ENCODE measurements around the gene C2CD2L.

The C2CD2L gene

DNA sequence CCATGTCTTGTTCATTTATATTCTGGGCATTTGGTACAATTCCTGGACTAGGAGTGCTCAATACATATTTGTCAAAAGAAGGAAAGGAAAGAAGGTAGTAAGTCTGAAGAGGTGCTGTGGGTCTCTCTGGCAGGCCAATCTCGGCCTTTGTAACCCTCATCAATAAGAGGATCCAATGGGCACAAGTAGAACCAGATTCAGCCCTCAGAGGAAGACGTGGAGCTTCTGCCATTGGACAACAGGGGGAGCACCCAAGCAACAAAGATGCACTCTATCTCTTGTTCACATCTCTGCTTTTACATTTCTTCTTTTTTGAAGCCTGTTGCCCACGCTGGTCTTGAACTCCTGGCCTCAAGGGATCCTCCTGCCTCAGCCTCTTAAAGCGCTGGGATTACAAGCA lies 41.8 kb upstream of the C2CD2L start:
- Histone ChIP-seq H3K9me3 (ENCODE audit: control insufficient read depth, low read length) (no peaks in the 10 kb centered on the region), H3K4me3 (ENCODE audit: insufficient read depth in 1 of 2, low read depth in 1 of 2, low read length in 2 of 2) (no peak overlapping the region), H2BK15ac (ENCODE audit: low read depth, poor library complexity, severe bottlenecking) (no peak overlapping the region), H3K23ac (ENCODE audit: low read length in 2 of 2) (no peak overlapping the region), H2AK5ac (ENCODE audit: low read length, severe bottlenecking) (no peak overlapping the region), H3K79me1 (replicated peaks; ENCODE audit: low read length, poor library complexity, severe bottlenecking) (peaks cover 16% of the 10 kb centered on the region), H3K4me1 (ENCODE audit: control insufficient read depth, insufficient read depth, low read depth, low read length) (peaks cover 3% of the 10 kb centered on the region), H2BK5ac (ENCODE audit: low read depth, low read length, poor library complexity, severe bottlenecking) (no peak overlapping the region), H3K9ac (ENCODE audit: low read length) (no peak overlapping the region), H4K8ac (ENCODE audit: low read length) (no peak overlapping the region), H3K36me3 (ENCODE audit: control insufficient read depth in 1 of 2, insufficient read depth in 2 of 2, low read depth in 1 of 2, low read length in 2 of 2) (peaks cover 3 to 14% of the 10 kb centered on the region in 2 experiments), H3K4me2 (ENCODE audit: low read length, poor library complexity, severe bottlenecking) (no peak overlapping the region), H3K27me3 (ENCODE audit: control insufficient read depth in 1 of 2, insufficient read depth in 1 of 2, low read length in 2 of 2) (no peaks in the 10 kb centered on the region), H3K18ac (ENCODE audit: low read depth in 1 of 2, low read length in 2 of 2) (no peak overlapping the region), H4K91ac (ENCODE audit: low read length) (no peak overlapping the region), H2BK12ac (ENCODE audit: low read length in 2 of 2) (no peak overlapping the region), H2AFZ (ENCODE audit: low read depth, low read length) (no peak overlapping the region), H3K27ac (ENCODE audit: low read length, poor library complexity, severe bottlenecking) (no peak overlapping the region), H3K4ac (ENCODE audit: low read depth in 1 of 2, low read length in 2 of 2) (no peak overlapping the region), H2BK120ac (ENCODE audit: low read depth, low read length) (no peak overlapping the region), H3K14ac (ENCODE audit: low read length in 2 of 2) (no peak overlapping the region)
- WGBS, result 58% methylated on average over 4 of the region's 4 CpGs
- DNase-seq, result peak; percentile 62

DNA sequence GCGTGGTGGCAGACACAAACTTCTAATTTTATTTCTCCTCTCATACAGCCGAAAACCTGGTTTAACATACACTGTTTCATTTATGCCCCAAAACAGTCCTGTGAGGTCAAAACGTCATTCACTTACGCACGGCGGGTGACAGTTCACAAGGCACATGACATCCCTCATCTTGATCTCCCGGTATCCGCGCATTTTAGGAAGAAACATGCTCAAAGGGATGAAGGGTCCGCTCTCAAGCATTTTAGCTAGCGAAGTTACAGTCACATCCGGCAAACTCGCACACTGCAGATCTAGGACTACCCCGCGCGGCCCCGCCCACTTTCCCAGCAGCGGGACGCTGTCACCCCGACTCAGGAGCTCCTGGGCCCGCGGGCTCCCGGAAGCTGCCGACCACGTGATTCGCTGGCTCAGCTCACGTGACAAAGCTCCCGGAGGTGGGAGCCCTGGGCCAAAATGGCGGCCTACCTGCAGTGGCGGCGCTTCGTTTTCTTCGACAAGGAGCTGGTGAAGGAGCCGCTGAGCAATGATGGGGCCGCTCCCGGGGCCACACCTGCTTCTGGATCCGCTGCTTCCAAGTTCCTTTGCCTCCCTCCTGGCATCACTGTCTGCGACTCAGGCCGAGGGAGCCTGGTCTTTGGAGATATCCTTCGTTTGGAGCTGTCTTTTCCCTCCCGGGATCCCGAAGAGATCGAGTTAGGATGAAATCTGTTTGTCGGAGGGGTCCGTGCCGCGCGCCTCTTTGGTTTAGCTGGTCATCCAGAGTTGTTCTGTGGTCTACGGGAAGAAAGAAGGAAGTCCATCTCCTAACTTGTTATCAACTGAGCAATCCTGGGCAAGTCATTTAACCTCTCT lies 39.5 kb upstream of the C2CD2L start, which contains the start of gene VPS11:
Gene VPS11 (plus strand): TSS at position 448 of the 852 bp plus-strand sequence. CDS start 6 bp downstream, at position 454.
- no peaks in the 10 kb centered on the region for H3K9me3 ChIP-seq (ENCODE audit: control insufficient read depth, low read length)
- peaks cover 21% of the 10 kb centered on the region for H3K79me1 ChIP-seq (replicated peaks; ENCODE audit: low read length, poor library complexity, severe bottlenecking)
- H3K36me3 ChIP-seq (ENCODE audit: control insufficient read depth in 1 of 2, insufficient read depth in 2 of 2, low read depth in 1 of 2, low read length in 2 of 2), result peaks cover 19 to 30% of the 10 kb centered on the region in 2 experiments
- peaks cover 3% of the 10 kb centered on the region for H3K4me1 ChIP-seq (ENCODE audit: control insufficient read depth, insufficient read depth, low read depth, low read length)
- peak within 1 kb of the TSS; percentile 48 for H2BK5ac ChIP-seq (ENCODE audit: low read depth, low read length, poor library complexity, severe bottlenecking)
- H4K8ac ChIP-seq (ENCODE audit: low read length), result peak within 1 kb of the TSS; percentile 77
- H4K91ac ChIP-seq (ENCODE audit: low read length), result peak within 1 kb of the TSS; percentile 36
- no peaks in the 10 kb centered on the region for H3K27me3 ChIP-seq (ENCODE audit: control insufficient read depth in 1 of 2, insufficient read depth in 1 of 2, low read length in 2 of 2)
- H3K4me3 ChIP-seq (ENCODE audit: insufficient read depth in 1 of 2, low read depth in 1 of 2, low read length in 2 of 2), result peak within 1 kb of the TSS; percentile 84 to 98
- DNase-seq, result peak; percentile 97
- no peak within 1 kb of the TSS for H2BK120ac ChIP-seq (ENCODE audit: low read depth, low read length)
- peak within 1 kb of the TSS; percentile 64 for H3K27ac ChIP-seq (ENCODE audit: low read length, poor library complexity, severe bottlenecking)
- H3K14ac ChIP-seq (ENCODE audit: low read length in 2 of 2), result peak within 1 kb of the TSS in 1 of 2 experiments; percentile 95
- under 1% methylated on average over 48 of the region's 49 CpGs for WGBS
- peak within 1 kb of the TSS in 1 of 2 experiments; percentile 72 for H3K23ac ChIP-seq (ENCODE audit: low read length in 2 of 2)
- H2BK15ac ChIP-seq (ENCODE audit: low read depth, poor library complexity, severe bottlenecking), result no peak within 1 kb of the TSS
- H3K4me2 ChIP-seq (ENCODE audit: low read length, poor library complexity, severe bottlenecking), result peak within 1 kb of the TSS; percentile 71
- H2AK5ac ChIP-seq (ENCODE audit: low read length, severe bottlenecking), result no peak within 1 kb of the TSS
- H3K4ac ChIP-seq (ENCODE audit: low read depth in 1 of 2, low read length in 2 of 2), result peak within 1 kb of the TSS; percentile 19 to 96
- peak within 1 kb of the TSS; percentile 23 to 97 for H3K18ac ChIP-seq (ENCODE audit: low read depth in 1 of 2, low read length in 2 of 2)
- peak within 1 kb of the TSS; percentile 100 for H2AFZ ChIP-seq (ENCODE audit: low read depth, low read length)
- peak within 1 kb of the TSS in 1 of 2 experiments; percentile 42 for H2BK12ac ChIP-seq (ENCODE audit: low read length in 2 of 2)
- peak within 1 kb of the TSS; percentile 98 for H3K9ac ChIP-seq (ENCODE audit: low read length)

DNA sequence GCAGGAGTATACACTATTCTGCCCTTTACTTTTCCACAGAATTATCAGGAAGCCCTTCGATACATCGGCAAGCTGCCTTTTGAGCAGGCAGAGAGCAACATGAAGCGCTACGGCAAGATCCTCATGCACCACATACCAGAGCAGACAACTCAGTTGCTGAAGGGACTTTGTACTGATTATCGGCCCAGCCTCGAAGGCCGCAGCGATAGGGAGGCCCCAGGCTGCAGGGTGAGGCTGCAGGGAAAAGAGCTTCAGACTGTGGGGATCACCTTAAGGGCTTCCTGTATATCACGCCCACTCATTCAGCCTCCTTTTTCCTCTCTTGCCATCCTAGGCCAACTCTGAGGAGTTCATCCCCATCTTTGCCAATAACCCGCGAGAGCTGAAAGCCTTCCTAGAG lies 29.3 kb upstream of the C2CD2L start:
- Histone ChIP-seq H3K9ac (ENCODE audit: low read length) (no peak overlapping the region), H3K9me3 (ENCODE audit: control insufficient read depth, low read length) (no peaks in the 10 kb centered on the region), H4K8ac (ENCODE audit: low read length) (no peak overlapping the region), H3K79me1 (replicated peaks; ENCODE audit: low read length, poor library complexity, severe bottlenecking) (peaks cover 7% of the 10 kb centered on the region), H3K4me3 (ENCODE audit: insufficient read depth in 1 of 2, low read depth in 1 of 2, low read length in 2 of 2) (no peak overlapping the region), H3K23ac (ENCODE audit: low read length in 2 of 2) (no peak overlapping the region), H3K27ac (ENCODE audit: low read length, poor library complexity, severe bottlenecking) (no peak overlapping the region), H2BK15ac (ENCODE audit: low read depth, poor library complexity, severe bottlenecking) (no peak overlapping the region), H3K14ac (ENCODE audit: low read length in 2 of 2) (no peak overlapping the region), H3K4me1 (ENCODE audit: control insufficient read depth, insufficient read depth, low read depth, low read length) (no peaks in the 10 kb centered on the region), H2BK5ac (ENCODE audit: low read depth, low read length, poor library complexity, severe bottlenecking) (no peak overlapping the region), H4K91ac (ENCODE audit: low read length) (no peak overlapping the region), H3K4ac (ENCODE audit: low read depth in 1 of 2, low read length in 2 of 2) (no peak overlapping the region), H3K18ac (ENCODE audit: low read depth in 1 of 2, low read length in 2 of 2) (no peak overlapping the region), H3K4me2 (ENCODE audit: low read length, poor library complexity, severe bottlenecking) (no peak overlapping the region), H2BK120ac (ENCODE audit: low read depth, low read length) (no peak overlapping the region), H3K36me3 (ENCODE audit: control insufficient read depth in 1 of 2, insufficient read depth in 2 of 2, low read depth in 1 of 2, low read length in 2 of 2) (peaks cover 69 to 83% of the 10 kb centered on the region in 2 experiments), H2AK5ac (ENCODE audit: low read length, severe bottlenecking) (no peak overlapping the region), H3K27me3 (ENCODE audit: control insufficient read depth in 1 of 2, insufficient read depth in 1 of 2, low read length in 2 of 2) (no peaks in the 10 kb centered on the region), H2AFZ (ENCODE audit: low read depth, low read length) (no peak overlapping the region), H2BK12ac (ENCODE audit: low read length in 2 of 2) (no peak overlapping the region)
- no peak for DNase-seq
- WGBS, result 97% methylated on average over 11 of the region's 11 CpGs

DNA sequence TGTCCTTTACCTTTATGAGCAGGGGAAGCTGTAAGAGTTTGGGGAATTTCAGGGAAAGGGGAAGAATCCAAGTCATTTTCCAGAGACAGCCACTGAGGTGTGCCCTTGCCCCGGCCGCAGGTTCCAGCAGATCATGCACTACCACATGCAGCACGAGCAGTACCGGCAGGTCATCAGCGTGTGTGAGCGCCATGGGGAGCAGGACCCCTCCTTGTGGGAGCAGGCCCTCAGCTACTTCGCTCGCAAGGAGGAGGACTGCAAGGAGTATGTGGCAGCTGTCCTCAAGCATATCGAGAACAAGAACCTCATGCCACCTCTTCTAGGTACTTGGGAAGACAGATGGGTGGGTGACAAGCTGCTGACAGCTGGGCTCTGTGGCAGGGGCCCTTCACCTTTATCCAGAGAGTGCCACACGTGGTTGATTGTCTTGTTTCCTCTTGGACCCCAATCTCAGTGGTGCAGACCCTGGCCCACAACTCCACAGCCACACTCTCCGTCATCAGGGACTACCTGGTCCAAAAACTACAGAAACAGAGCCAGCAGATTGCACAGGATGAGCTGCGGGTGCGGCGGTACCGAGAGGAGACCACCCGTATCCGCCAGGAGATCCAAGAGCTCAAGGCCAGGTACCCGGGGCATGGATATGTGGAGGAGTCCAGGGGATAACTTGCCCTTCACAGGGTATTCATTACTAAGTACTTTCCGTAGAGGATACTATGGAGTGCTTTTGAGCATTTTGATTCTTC lies 28.3 kb upstream of the C2CD2L start:
- Histone ChIP-seq H2BK12ac (ENCODE audit: low read length in 2 of 2) (no peak overlapping the region), H3K27me3 (ENCODE audit: control insufficient read depth in 1 of 2, insufficient read depth in 1 of 2, low read length in 2 of 2) (no peaks in the 10 kb centered on the region), H3K9me3 (ENCODE audit: control insufficient read depth, low read length) (no peaks in the 10 kb centered on the region), H3K4me2 (ENCODE audit: low read length, poor library complexity, severe bottlenecking) (no peak overlapping the region), H3K23ac (ENCODE audit: low read length in 2 of 2) (no peak overlapping the region), H2AFZ (ENCODE audit: low read depth, low read length) (no peak overlapping the region), H2AK5ac (ENCODE audit: low read length, severe bottlenecking) (no peak overlapping the region), H2BK5ac (ENCODE audit: low read depth, low read length, poor library complexity, severe bottlenecking) (no peak overlapping the region), H3K18ac (ENCODE audit: low read depth in 1 of 2, low read length in 2 of 2) (no peak overlapping the region), H2BK120ac (ENCODE audit: low read depth, low read length) (no peak overlapping the region), H4K8ac (ENCODE audit: low read length) (no peak overlapping the region), H3K4me3 (ENCODE audit: insufficient read depth in 1 of 2, low read depth in 1 of 2, low read length in 2 of 2) (no peak overlapping the region), H3K14ac (ENCODE audit: low read length in 2 of 2) (peak overlapping the region in 1 of 2 experiments; percentile 53), H2BK15ac (ENCODE audit: low read depth, poor library complexity, severe bottlenecking) (no peak overlapping the region), H3K36me3 (ENCODE audit: control insufficient read depth in 1 of 2, insufficient read depth in 2 of 2, low read depth in 1 of 2, low read length in 2 of 2) (peaks cover 60 to 73% of the 10 kb centered on the region in 2 experiments), H3K79me1 (replicated peaks; ENCODE audit: low read length, poor library complexity, severe bottlenecking) (peaks cover 1% of the 10 kb centered on the region), H4K91ac (ENCODE audit: low read length) (no peak overlapping the region), H3K27ac (ENCODE audit: low read length, poor library complexity, severe bottlenecking) (no peak overlapping the region), H3K9ac (ENCODE audit: low read length) (no peak overlapping the region), H3K4me1 (ENCODE audit: control insufficient read depth, insufficient read depth, low read depth, low read length) (no peaks in the 10 kb centered on the region), H3K4ac (ENCODE audit: low read depth in 1 of 2, low read length in 2 of 2) (no peak overlapping the region)
- 93% methylated on average over 17 of the region's 19 CpGs for WGBS
- DNase-seq, result no peak
